ENCODE measurements around the gene DAZAP1. TPM values are rescaled to one million over a fixed set of nuclear protein-coding genes. Genes with fewer than 3 reads are reported as not detected.

Gene DAZAP1
- total RNA-seq, 1 experiment from 2014 or later, result 151 TPM

- no peaks in the 10 kb centered on the region for H3K9me3 Mint-ChIP-seq (ENCODE audit: low read depth, unreplicated experiment)
- no peak for DNase-seq
- intact Hi-C loops (cut with micrococcal nuclease; ENCODE audit: unreplicated experiment), result no loop called here
- no peaks in the 10 kb centered on the region for H3K4me1 Mint-ChIP-seq (ENCODE audit: low read depth, unreplicated experiment)
- H3K27me3 Mint-ChIP-seq (ENCODE audit: unreplicated experiment), result no peaks in the 10 kb centered on the region
- no TSS peak for BruUV-seq (replicated peaks)
- no peak overlapping the region for H3K27ac Mint-ChIP-seq (ENCODE audit: unreplicated experiment)
- peaks cover 56% of the 10 kb centered on the region for H3K36me3 Mint-ChIP-seq (ENCODE audit: insufficient read depth, unreplicated experiment)
- TF ChIP-seq CTCF (IDR thresholded peaks at IDR 0.05; ENCODE audit: unreplicated experiment), result no peak
- CTCF ChIA-PET, result no interaction called here
- no peak overlapping the region for H3K4me3 Mint-ChIP-seq (ENCODE audit: low read depth, unreplicated experiment)
Observed at GRCh38 chr19:1420590-1420989, 13.2 kb downstream of the DAZAP1 start.

GRCh38 chr19:1421218-1421957 lies 14.0 kb downstream of the DAZAP1 start:
- H3K9me3 Mint-ChIP-seq (ENCODE audit: low read depth, unreplicated experiment), result no peaks in the 10 kb centered on the region
- no peak overlapping the region for H3K4me3 Mint-ChIP-seq (ENCODE audit: low read depth, unreplicated experiment)
- no peak overlapping the region for H3K27ac Mint-ChIP-seq (ENCODE audit: unreplicated experiment)
- intact Hi-C loops (cut with micrococcal nuclease; ENCODE audit: unreplicated experiment), result no loop called here
- H3K27me3 Mint-ChIP-seq (ENCODE audit: unreplicated experiment), result no peaks in the 10 kb centered on the region
- no peak for TF ChIP-seq CTCF (IDR thresholded peaks at IDR 0.05; ENCODE audit: unreplicated experiment)
- no peaks in the 10 kb centered on the region for H3K4me1 Mint-ChIP-seq (ENCODE audit: low read depth, unreplicated experiment)
- H3K36me3 Mint-ChIP-seq (ENCODE audit: insufficient read depth, unreplicated experiment), result peaks cover 55% of the 10 kb centered on the region
- no peak for DNase-seq
- CTCF ChIA-PET, result no interaction called here
- BruUV-seq (replicated peaks), result no TSS peak

GRCh38 chr19:1421958-1422305 lies 14.5 kb downstream of the DAZAP1 start:
- TF ChIP-seq CTCF (IDR thresholded peaks at IDR 0.05; ENCODE audit: unreplicated experiment), result no peak
- no peaks in the 10 kb centered on the region for H3K9me3 Mint-ChIP-seq (ENCODE audit: low read depth, unreplicated experiment)

GRCh38 chr19:1422360-1422759 lies 15.0 kb downstream of the DAZAP1 start:
- Mint-ChIP-seq H3K27me3 (ENCODE audit: unreplicated experiment) (no peaks in the 10 kb centered on the region), H3K27ac (ENCODE audit: unreplicated experiment) (no peak overlapping the region), H3K4me1 (ENCODE audit: low read depth, unreplicated experiment) (no peaks in the 10 kb centered on the region), H3K9me3 (ENCODE audit: low read depth, unreplicated experiment) (no peaks in the 10 kb centered on the region), H3K4me3 (ENCODE audit: low read depth, unreplicated experiment) (no peak overlapping the region), H3K36me3 (ENCODE audit: insufficient read depth, unreplicated experiment) (peaks cover 57% of the 10 kb centered on the region)
- CTCF ChIA-PET, result no interaction called here
- no peak for TF ChIP-seq CTCF (IDR thresholded peaks at IDR 0.05; ENCODE audit: unreplicated experiment)
- intact Hi-C loops (cut with micrococcal nuclease; ENCODE audit: unreplicated experiment), result no loop called here
- DNase-seq, result no peak
- no TSS peak for BruUV-seq (replicated peaks)

More at GRCh38 chr19:1421958-1422305, 14.5 kb downstream of the DAZAP1 start:
- CTCF ChIA-PET, result no interaction called here
- no TSS peak for BruUV-seq (replicated peaks)
- Mint-ChIP-seq H3K36me3 (ENCODE audit: insufficient read depth, unreplicated experiment) (peaks cover 56% of the 10 kb centered on the region), H3K4me1 (ENCODE audit: low read depth, unreplicated experiment) (no peaks in the 10 kb centered on the region), H3K27me3 (ENCODE audit: unreplicated experiment) (no peaks in the 10 kb centered on the region), H3K4me3 (ENCODE audit: low read depth, unreplicated experiment) (no peak overlapping the region), H3K27ac (ENCODE audit: unreplicated experiment) (no peak overlapping the region)
- no peak for DNase-seq
- intact Hi-C loops (cut with micrococcal nuclease; ENCODE audit: unreplicated experiment), result no loop called here

Measured in Calu3 (cell line).